OCI-M1 (cell line): ENCODE data around the gene DNMT3L.
A peak's percentile ranks its signal among the peaks of the same experiment; 100 is the strongest.
"Not testable (repeated sequence)": the region's sequence is repeated elsewhere in the genome, so short reads cannot be mapped to it uniquely, and the experiment has no call there.

ENCODE experiments used
- DNase-seq: peaks from one replicate; lab custom pipeline; 2025; lab: John Stamatoyannopoulos, UW

DNMT3L gene

DNA sequence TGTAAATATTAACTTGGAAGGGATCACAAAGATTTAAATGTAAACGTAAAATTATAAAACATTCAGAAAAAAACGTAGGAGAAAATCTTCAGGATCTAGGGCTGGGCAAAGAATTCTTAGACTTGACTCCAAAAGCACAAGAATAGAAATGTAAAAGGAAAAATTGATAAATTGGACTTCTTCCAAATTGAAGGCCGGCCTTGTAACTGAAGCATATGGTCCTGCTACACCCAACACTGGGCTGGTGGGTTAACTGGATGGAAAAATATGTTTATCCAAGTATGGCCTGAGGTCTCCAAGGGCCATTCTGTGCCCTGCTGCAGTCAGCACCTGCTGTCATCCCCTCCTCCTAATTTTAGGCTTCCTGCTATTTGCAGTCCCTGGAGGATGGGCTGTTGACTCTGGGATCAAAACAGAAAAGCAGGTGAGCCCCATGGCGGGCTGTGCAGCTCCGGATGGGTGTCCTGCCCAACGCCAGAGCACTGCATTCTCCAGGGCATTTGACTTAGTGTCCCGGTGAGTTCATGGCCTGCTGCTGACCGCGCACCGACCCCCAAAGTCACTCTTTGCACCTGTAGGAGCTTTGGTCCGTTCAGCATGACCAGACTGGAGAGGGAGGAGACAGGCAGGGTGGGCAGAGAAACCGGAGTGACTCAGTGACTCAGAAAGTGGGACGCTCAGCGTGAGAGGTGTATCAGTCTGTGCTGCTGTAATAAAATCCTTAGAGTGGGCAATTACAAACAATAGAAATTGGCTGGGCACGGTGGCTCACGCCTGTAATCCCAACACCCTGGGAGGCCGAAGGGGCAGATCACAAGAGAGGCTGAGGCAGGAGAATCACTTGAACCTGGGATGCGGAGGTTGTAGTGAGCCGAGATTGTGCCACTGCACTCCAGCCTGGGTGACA, 17.9 kb upstream of the DNMT3L start:
- DNase-seq, result no peak

DNA sequence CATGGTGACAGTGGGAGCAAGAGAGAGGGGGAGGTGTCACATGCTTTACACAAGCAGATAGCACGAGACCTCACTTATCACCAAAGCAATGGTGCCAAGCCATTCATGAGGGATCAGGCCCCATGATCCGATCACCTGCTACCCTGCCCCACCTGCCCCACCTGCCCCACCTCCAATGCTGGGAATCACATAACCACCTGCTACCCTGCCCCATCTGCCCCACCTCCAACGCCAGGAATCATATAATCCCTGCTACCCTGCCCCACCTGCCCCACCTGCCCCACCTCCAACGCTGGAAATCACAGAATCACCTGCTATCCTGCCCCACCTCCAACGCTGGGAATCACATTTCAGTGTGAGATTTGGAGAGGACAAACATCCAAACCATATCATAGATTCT, 13.3 kb upstream of the DNMT3L start:
- no peak for DNase-seq

DNA sequence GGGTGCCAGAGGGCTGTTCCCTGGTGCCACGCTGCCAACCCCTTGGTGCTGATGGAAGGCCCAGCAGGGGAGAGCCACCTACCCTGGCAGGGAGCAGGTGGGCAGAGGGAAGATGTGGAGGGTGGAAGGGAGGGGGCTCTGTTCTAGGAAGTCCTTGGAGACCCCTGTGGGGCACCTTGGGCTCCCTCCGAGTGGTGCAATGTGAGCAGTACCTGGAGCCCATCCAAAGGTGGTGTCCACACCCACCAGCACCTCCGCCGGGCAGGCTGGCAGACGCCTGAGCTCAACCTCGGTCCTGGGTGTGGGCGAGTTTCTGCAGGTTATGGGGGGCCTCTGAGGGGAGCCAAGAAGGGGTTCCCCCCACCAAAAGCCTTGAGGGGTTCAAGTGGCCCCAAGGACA, 11.3 kb upstream of the DNMT3L start:
- no peak for DNase-seq

DNA sequence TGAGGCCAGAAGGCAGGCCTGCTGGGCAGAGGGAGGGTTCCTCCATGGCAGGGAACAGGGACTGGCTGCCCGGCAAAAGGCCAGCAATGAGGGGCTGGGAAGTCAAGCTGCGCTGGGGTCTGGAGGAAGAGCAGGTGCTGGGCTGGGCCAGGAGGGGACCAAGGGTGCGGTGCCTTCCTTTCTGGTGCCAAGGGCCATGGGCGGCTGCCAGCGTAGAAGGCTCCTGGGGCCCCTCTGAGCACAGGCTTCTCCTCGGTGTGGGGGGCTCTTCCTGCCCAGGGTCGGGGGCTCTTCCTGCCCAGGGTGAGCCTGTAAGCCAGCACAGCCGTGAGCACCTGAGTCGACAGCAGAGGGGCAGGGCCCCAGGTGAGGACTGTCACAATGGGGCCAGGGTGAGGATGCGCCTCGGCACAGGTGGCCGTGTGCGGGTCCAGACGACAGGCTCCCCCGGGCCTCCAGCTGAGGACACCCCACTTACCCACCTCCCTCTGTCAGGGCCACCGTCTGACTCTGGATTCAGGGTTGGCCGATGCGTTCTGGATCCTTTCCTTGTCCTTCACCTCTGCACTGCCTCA, 10.7 kb upstream of the DNMT3L start:
- DNase-seq, result no peak

DNA sequence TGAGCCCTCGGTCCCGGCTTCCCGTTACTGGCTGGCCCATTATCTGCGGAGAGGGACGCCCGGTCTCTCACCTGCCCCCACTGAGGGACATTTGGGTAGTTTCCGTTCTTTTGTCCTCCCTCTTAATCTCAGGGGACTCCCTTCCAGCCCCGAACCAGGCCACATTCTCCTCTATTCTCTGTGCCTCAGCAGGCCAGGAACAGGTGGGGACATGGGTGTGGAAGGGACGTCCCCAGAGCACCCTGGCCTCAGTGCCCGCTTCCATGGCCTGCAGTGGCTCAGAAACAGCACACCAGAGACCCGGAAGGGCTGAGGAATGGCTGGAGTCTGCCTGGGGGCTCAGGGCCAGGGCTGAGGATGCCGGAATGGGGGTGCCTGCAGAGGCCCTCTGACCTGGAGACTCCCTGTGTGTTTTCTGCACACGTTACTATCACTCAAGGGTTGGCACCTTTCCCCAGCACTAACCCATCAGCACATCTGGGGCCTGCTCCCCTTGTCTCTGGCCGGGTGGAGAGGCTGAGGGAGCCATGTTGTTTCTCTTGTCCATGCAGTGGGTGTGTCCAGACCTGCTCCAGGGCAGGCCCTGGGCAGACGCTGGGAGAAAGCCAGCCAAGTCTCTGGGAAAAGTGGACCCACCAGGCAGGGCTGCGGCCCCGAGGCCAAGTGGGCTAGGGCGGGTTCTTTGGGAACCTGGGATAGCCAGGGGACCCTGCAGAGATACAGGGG, 10.0 kb upstream of the DNMT3L start:
- no peak for DNase-seq

DNA sequence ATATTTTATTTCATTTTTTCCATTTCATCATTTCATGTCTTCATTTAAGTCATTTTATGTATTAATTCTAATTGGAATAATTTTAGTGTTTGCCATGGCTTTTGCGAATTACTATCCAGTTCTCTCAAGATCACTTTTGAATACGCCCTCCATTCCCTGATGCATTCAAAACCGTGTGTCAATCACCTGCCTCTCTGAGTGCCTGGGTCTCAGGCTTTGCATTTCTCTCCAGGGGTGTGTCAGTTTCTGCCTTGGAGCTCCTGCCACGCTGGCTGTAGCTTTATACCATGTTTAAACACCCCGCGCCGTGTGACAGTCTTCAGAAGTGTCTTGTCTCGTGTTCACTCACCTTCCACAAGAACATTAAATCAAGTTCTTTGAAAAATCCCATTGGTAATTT, 7.4 kb upstream of the DNMT3L start:
- DNase-seq, result no peak

DNA sequence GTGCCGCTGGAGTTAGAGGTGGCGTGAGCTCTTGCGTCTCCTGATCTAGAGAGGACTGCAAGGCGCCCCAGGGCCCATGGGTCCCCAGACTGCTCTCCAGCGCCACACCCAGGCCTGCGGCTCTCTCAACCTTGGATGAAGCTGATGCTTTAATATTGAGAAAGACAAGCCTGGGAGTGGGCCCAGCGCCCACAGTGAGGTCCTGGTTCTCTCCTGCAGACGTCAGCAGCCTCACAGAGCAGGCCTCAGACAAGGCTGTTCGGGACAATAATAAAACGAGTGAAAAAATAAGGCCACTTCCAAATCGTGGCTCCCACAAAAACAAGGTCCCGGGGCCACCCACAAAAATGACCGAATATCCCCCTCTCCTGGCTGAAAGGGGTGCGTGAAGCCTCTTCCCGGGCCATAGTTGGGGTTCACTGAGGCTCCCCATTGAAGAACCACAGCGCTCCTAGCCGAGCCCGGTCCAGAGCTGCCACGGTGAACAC, 6.0 kb upstream of the DNMT3L start:
- peak; percentile 72 for DNase-seq

DNA sequence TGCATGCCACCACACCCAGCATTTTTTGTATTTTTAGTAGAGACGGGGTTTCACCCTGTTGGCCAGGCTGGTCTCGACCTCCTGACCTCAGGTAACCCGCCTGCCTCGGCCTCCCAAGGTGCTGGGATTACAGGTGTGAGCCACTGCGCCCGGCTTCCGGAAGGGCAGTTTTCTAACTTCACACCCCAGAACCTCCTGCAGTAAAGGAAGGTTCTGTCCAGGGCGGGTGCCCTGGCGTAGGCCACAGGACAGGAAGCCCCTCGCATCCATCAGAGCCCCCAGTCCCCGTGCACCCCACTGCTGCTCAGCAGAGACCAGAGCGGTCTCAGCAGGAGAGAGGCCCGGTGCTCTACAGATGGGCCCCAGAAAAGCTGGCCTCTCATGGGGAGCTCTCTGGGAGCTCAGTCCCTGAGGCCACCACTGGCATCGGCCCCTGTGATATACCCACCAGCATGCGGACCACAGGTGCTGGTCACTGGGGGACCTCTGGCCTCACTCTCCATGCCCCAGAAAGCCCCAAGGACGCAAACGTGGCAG, 4.1 kb upstream of the DNMT3L start:
- no peak for DNase-seq

DNA sequence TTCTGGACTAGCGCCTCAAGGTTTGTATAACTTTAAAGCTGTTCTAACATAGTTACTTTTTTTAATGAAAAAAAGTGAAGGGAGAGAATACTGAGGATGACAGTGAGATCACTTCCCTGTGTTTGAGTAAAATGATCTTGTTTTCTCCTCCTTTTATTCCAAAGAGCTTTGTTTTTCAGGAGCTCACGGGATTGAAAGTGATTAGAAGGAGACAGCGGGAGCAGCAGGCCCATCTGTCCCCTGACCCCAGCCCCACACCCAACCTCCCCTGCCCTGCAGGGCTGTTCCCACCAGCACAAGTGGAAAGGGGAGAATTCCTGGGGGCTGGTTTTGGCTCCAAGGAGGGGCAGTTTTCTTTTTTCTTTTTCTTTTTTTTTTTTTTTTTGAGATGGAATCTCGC, 2.1 kb upstream of the DNMT3L start:
- DNase-seq, result no peak

DNA sequence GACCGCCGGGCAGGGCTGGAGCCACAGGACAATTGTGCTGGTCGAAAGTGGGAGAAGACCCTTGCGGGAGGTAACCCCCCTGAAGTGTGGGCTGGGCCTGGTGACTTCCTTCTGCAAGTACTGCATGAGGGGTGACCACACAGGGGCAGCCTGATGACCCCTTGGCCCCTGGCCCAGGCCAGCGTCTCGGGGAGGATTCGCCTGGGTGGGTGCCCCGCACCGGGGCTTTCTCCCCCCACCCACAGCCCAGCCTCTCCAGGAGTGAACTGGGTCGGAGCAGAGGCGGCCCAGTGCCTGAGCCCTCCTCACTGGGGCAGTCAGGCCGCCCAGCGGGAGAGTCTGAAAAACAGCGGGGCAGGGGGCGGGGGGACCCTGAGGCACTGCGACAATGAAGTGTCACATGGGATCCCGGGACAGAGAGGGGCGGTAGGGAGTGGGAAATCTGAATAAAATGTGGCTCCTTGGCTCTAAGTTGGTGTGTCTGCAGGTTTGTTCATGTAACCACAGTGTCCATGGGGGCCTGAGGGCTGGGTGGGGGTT, 1.6 kb upstream of the DNMT3L start:
- DNase-seq, result no peak

DNA sequence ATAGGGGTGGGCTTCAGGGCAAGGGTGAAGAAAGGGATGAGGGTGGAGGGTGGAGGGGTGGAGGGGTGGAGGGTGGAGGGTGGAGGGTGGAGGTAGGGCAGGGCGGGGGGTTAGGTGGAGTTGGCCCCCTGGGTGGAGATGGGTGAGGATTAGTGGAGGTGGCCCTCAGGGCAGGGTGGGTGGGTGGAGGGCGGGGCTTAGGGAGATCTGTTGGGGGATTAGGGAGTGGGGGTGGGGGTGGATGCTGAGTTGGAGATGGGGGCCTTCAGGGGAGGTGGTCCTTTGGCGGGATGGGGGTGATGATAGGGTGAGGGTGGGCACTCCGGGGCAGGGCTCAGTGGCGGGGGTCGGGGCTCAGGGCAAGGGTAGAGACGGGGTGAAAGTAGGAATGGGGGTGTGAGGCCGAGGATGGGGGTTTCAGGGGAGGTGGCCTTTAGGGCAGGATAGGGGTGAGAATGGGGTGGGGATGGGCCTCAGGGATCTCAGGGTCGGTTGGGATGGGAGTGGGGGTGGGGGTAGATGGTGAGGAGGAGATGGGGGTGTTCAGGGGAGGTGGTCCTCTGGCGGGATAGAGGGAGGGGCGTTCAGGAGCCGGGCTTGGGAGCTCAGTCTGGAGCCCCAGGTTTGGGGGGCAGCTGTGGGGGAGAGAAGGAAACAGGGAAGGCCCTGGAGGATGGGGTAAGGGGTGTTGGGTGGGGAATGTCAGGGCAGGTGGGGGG, 800 bp upstream of the DNMT3L start:
- DNase-seq, result no peak

DNA sequence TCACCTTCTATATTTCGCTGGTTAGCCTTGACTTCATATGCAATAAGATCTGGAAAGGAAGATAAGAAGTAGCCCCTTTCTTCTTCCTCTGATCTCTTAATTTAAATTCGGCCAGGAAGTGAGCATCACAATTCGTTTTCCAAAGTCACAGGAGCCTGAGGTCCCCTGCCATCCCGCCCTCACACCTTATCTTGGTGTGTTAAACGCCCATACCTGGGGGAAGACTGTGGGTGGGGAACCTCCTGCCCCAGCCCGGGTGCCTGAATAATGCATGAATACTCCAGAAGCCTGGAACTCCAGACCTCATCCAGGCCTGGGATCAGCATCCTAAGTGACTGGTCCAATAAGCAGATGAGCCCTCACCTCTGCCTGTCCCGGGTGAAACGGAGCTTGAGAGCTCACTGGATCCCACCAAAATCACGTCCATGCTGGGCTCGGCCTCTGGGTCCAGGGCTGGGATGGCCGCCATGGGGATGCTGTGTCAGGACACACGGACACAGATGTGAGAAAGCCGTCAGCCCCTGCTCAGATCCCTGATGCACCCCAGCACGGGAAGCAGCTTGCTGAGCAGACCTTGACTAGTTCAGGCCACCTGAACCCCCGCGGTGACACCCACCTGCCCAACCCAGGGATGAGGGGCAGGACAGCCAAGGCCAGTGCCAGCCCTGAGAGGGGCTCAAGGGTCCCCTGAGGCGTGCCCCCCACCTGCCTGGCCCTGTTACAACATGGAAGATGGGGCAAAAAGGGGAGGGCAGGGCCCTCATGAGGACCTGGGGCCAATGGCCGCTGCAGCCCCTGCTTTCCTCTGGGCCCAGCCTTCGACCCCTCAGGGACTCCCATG, 686 bp downstream of the DNMT3L start:
- no peak for DNase-seq

DNA sequence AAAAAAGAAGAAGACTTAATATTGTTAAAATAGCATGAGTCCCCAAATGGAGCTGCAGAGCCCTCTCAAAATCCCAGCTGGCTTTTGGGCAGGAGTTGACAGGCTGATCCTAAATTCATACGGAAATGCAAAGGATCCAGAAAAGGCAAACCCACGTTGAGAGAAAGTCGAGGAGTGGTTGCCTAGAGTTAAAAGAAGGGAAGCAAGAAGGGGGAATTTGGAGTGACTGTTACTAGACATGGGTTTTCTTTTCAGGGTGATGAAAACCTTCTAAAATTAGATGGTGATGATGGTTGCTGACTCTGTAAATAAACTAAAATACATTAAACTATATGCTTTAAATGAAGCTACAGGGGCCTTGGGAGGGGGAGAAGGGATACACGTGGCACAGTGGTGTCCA, 1.6 kb downstream of the DNMT3L start:
- no peak for DNase-seq

DNA sequence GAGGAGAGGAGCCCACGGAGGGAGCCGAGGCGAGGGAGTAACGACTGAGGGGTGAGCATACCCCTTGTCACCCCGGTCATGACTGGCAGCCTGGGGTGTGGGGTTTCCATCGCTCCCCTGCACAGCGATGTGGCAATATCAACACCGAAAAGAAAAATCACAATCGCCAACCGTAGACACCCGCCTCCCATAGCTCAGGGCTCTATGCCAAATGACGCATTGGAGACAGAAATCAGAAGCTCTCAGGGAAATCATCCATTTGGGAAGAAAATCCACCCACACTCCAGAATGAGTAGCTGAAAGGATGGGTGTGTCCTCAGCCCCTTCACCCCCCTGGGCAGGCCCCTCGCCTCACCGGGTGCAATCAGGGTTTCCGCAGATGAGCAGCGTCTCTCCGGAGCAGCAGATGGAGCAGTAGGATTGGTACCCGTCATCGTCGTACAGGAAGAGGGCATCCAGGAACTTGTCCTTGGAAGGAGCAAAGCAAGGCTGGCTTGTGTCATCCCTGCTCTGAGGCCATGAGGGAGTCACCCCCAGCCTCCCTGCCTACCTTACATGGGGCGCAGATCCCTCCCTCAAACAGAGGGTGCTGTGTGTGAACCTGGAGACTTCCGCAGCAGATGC, 2.5 kb downstream of the DNMT3L start:
- DNase-seq, result no peak

DNA sequence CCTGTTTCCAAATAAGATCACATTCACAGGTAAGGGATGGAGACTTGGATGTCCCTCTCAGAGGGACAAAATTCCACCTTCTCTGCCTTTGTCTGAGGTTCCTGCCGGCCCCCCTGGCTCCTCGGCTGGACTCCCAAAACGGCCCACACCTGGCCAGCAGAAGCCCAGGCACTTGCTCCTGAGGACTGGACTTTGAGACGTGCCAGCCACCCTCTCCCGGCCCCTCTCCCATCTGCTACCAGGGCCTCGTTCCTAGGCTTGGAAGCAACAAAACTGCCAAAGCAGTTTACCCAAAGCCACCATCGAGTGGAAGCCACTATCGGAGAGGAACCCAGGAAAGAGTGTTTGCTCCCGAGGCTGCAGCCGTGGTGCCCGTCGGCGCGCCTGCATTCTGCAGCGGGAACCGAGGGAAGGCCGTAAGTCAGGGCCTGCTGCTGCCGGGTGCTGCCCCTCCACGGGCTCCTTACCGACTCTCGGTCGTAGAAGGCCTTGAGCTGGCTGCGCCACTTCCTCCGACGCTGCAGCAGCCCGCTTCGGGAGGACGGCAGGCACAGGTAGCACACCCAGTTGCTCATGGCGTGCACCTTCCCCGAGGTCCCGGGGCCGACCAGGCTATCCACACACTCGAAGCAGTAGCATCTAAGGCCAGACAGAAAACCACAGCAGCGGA, 3.5 kb downstream of the DNMT3L start:
- no peak for DNase-seq

DNA sequence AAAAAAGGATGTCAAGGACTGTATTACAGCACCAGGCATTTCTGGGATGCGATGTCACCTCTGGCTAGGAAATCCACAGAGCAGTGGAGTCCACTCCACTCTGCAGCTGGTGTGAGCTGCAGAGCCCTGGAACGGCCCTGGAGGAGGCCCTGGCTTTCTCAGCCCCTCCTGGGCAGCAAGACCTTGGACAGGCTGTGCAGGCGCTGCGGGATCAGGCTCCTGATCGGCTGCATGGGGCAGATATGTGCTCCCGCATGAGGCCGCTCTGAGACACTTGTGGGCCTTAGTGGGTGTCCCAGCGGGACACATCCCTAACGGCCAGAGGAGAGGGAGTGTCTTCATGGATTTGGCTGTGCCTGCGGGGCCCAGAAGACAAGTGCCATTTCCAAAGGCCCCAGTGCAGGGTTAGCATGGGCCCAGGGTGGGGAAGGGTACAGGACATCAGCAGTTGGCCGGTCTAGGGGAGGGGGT, 6.2 kb downstream of the DNMT3L start:
- no peak for DNase-seq

DNA sequence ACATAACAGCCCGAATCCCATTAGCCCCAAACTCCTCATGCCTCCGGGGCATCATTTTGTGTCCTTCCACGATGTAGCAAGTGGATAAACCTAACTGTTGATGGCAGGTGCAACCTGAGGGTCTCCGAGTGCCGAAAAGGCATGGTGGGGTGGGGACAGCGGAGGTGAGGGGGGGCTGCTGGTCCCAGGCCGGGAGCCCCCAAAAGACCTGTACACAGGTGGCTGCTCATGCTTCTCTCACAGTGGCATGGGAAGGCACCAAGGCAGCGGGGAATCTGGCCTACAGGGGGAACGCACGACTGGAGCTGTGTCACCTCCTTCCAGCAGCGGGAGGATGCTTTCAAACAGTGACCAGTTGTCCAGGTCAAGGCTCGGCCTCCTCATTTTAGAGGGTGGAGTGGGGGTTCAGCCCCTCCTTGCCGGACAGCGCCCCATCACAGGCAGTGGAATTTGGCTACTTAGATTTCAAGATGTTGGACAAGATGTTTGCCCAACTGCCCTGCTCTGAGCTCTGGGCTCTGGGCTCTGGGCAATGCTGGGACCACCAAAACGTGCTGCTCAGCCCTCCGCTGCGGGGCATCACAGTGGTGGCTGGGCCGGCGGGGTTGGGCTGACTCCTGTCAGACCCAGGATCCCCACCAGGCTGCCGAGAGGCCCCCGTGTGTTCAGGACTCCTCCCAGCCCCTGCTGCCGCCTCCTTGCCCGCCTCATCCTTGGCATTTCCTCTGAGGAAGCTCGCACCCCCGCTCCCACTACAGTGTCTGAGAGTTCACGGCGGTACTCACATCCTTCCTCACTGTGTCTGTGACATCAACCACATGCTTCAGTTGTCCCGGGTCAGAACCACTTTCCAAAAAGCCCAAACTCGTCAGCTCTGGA, 7.6 kb downstream of the DNMT3L start:
- no peak for DNase-seq

DNA sequence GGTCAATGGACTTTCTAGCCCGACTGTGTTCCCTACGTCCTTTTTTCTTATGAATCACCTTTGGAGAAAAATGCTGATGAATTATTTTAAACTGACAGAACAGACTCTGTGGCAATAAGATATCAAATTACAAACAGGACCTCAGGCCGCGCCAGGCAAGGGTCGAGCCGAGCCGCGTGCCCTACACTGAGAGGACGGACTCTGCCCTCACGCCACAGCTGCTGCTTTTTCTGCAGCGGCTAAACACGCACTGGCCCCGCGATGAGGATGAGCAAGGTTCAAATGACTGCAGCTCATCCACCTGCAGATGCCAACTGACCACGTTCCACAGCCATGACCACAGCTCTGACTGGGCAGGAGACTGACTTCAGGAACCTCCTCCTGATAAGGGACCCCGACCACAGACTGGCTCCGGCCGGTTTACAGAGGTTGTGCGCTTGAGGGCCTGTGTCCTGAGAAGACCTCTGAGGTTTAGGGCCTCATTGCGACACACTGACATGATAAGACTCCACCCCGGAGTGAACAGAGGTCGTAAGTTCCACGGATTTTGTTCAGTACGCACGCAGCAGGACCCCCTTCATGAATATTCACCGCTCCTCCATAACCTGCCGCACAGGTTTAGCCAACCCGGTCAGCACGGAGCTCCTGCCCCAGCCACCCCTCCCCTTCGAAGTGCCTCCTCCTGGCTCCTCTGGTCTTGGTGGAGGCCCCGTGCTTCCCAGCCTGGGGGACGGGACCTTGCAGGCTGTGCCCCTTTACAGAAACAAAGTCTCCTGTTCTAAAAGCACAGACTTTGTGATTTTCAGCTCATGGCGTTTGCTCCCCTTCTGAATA, 12.3 kb downstream of the DNMT3L start:
- not testable (repeated sequence) for DNase-seq
